Stomach (tissue), 4 donors: ENCODE results near the gene CELSR1.

Experiments used
- POLR2AphosphoS5 ChIP-seq, 3 donors: sonication (generic); formaldehyde crosslinking; IDR thresholded peaks; one replicate each; pipeline ENCODE4 v1.6.1; 2016; ENCODE audit warnings: antibody characterized with exemption in 3 of 3
- TF ChIP-seq, protein P1 (sequence below), 7 experiments: fragments of 450-650 bp in 4 of 7; fragments of 200-600 bp in 3 of 7; sonication (generic) in 3 of 7; IDR thresholded peaks; one replicate each; pipeline ENCODE4 v1.5.1; 2016 to 2019; ENCODE audit warnings: antibody characterized with exemption in 7 of 7, control low read depth in 2 of 7, mild to moderate bottlenecking in 1 of 7

DNA sequence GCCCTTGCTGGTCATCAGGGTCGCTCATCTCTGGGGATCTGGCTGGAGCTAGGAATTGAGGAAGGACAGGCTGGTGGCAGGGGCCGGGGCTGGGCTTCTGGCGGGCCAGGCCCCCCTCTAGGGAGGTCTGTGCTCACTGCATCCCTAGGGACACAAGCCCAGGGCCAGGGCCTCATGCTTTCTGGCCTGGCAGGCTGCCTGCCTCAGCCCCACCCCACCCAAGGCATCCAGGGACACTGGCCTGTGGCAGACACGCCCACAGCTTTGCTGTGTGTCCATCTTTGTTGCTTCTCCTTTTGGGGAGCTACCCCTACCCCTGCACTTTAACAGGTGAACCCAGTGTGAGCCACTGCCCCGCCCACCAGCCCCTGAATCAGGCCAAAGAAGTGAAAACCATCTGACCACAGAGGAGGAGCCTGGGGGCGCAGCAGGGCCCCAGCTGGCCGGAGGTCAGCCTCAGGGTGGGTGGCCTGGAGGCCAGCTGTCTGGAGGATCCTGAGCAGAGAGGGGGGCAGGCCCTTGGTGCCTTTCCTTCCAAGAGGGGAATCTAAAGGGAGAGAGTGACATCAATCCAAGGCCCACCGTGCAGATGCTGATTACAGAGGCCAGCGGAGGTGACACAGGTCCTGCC, 26.8 kb upstream of the CELSR1 start:
- TF ChIP-seq, protein P1, sequence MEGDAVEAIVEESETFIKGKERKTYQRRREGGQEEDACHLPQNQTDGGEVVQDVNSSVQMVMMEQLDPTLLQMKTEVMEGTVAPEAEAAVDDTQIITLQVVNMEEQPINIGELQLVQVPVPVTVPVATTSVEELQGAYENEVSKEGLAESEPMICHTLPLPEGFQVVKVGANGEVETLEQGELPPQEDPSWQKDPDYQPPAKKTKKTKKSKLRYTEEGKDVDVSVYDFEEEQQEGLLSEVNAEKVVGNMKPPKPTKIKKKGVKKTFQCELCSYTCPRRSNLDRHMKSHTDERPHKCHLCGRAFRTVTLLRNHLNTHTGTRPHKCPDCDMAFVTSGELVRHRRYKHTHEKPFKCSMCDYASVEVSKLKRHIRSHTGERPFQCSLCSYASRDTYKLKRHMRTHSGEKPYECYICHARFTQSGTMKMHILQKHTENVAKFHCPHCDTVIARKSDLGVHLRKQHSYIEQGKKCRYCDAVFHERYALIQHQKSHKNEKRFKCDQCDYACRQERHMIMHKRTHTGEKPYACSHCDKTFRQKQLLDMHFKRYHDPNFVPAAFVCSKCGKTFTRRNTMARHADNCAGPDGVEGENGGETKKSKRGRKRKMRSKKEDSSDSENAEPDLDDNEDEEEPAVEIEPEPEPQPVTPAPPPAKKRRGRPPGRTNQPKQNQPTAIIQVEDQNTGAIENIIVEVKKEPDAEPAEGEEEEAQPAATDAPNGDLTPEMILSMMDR (IDR thresholded peaks at IDR 0.05) = no peak
- no peak for TF ChIP-seq POLR2AphosphoS5 (IDR thresholded peaks at IDR 0.05)
